Epidermal melanocyte (primary cell): ENCODE measurements around the gene PLCB3.
A peak's percentile ranks its signal among the peaks of the same experiment; 100 is the strongest.
"Not testable (repeated sequence)": the region's sequence is repeated elsewhere in the genome, so short reads cannot be mapped to it uniquely, and the experiment has no call there.

Experiments used
- DNase-seq: peaks from one replicate; pipeline ENCODE4 v3.0.0; 2011; ENCODE audit warnings: low spot score; ENCODE audit not compliant: insufficient read length

PLCB3 gene

DNA sequence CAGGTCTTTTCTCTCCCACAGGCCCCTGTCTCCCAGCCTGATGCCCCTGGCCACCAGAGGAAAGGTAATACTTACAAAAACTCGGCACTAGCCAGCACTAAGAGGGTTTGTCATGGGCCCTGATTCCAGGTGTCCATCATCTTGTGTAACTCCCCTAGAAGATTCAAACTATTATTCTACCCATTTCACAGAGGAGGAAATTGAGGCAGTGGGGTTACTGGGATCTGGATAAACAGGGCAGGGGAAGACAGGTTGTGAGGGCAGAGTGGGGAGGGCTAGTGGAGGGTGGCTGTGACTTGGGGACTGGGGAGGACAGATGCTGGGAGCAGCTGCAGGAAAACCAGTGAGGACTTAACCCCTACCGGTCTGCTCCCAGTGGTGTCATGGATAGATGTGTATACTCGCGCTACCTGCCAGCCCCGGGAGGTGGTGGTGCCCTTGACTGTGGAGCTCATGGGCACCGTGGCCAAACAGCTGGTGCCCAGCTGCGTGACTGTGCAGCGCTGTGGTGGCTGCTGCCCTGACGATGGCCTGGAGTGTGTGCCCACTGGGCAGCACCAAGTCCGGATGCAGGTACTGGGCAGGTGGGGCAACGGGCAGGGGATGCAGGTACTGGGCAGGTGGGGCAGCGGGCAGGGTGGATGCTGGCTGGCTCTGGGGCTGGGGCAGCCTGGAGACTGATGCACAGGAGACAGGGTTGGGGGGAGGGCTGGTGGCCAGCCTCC is 15.7 kb upstream of the PLCB3 start:
- DNase-seq = no peak

DNA sequence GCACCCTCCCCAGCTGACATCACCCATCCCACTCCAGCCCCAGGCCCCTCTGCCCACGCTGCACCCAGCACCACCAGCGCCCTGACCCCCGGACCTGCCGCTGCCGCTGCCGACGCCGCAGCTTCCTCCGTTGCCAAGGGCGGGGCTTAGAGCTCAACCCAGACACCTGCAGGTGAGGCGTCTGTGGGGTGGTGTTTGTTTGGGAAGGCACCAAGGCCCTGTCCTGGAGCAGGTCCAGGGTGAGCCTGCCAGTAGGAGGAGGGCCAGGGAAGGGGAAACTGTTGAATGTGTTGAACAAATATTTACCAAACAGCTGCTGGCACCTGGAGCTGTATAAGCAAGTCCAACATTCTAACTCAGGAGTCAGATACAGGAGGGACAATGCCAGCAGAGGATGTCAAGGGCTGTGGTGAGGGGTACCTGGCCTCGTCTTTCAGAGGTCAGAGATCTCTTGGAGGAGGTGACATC is 13.8 kb upstream of the PLCB3 start:
- DNase-seq = no peak

DNA sequence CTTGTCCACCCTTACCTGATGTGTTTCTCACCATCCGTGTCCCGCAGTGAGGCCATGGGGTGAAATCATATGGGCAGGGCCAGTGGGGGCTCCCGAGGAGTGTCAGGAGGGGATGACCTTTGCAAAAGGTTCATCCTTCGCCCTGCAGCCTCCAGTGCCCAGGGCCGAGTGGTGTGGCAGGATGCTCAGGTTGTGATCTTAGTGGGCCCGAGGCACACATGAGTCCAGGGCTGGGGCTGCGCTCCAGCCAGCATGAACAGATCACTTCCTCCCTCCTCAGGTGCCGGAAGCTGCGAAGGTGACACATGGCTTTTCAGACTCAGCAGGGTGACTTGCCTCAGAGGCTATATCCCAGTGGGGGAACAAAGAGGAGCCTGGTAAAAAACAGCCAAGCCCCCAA is 13.3 kb upstream of the PLCB3 start:
- DNase-seq = no peak

DNA sequence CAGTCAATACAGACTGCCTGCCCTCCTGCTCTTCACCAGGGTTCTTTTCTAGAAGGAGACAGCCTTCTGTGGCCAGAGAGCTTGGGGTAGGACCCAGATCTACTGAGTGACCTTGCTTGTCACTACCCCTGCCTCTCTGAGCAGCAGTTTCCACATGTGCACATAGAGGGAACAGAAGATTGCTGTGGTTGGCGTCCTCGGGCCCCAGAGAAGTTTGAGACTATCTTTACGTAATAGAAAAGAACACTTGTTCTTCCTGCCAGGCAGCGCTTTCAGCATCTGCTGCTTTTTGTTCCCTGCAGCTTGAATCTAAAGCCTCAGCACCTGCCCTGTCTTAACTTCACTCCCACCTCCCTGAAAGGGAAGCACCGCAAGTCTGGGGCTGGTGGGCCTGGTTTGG is 12.3 kb upstream of the PLCB3 start:
- DNase-seq = no peak

DNA sequence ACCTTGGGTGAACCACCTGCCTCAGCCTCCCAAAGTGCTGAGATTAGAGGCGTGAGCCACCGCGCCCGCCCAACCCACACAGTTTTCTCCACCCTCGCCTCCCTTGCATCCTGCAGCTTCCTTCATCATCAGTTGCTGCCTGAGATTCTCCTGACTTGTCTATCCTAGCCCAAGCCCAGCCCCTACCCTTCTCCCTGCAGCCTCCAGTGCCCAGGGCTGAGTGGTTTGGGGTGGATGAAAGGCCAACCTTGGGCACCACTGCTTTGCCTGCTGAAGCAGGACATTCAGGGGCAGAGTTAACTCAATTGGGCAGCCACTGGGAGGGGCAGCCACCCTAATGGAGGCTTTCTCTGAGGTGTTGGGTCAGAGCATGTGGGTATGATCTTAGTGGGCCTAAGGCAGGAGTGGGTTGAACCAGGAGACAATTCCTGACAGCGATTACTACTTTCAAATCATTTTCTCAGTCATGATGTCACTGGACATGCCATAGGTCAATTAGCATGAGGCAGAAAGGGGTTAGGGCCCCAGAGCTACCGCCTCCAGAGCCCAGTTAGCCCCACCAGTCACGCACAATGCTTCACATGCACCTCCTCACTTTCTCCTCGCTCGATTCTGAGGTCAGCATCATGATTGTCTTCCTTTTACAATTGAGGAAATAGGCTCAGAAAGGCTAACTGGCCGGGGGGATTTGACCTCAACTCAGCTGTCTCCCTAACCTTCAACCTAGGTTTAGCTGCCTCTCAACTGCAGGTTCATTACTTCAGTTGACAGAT is 11.5 kb upstream of the PLCB3 start:
- no peak for DNase-seq

DNA sequence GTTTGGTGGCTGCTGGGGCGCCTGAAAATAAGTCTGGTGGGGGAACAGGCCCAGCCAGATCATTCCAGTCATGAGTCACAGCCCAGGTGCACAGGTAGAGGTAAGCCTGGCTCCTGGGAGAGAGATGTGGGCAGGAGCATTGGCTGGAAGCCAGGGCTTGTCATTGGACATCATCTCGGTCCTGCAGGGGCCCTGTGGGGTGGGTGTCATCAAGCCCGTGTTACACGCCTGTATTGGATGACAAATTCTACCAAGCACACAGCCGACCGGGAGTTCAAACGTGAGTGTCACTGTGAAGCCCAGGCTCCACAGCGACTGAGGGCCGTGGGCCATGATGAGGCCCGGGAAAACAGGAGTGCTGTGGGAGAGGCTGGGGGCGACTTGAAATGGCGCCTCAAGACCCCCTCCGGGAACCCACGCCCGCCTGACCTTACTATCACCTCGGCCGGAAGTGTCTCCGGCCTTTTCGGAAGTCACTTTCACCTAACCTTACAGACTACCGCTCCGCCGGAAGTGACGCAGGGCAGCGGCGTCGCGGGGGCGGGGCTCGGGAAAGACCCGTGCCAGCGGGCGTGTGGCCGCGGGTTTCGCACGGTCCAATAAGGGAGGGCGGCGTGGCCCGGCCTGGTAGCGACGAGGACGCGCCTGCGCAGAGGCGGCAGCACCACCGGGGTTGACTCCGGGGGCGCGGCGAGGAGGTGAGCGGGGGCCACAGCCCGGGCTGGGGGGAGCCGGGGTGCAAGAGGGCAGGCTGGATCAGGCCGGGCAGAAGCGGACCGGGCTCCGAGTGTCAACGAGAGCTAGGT is 10.7 kb upstream of the PLCB3 start, which contains the start of gene FKBP2:
FKBP2 (plus strand) TSS at position 661 of the 806 bp plus-strand sequence. CDS start 1,293 bp downstream, outside the sequence.
- peak; percentile 97 for DNase-seq

DNA sequence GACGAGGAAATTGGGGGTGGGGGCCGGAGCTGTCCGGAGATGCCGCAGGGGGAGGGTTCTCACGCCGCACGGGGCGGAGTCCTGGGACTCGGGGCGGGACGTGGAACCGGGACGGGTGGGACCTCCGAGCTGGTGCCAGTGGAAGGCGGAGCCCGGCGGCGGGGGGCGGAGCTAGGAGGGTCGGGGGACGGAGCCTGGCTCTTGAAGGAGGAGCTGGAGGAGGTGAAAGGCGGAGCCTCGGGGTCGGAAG is 10.2 kb upstream of the PLCB3 start:
- DNase-seq = peak; percentile 94

DNA sequence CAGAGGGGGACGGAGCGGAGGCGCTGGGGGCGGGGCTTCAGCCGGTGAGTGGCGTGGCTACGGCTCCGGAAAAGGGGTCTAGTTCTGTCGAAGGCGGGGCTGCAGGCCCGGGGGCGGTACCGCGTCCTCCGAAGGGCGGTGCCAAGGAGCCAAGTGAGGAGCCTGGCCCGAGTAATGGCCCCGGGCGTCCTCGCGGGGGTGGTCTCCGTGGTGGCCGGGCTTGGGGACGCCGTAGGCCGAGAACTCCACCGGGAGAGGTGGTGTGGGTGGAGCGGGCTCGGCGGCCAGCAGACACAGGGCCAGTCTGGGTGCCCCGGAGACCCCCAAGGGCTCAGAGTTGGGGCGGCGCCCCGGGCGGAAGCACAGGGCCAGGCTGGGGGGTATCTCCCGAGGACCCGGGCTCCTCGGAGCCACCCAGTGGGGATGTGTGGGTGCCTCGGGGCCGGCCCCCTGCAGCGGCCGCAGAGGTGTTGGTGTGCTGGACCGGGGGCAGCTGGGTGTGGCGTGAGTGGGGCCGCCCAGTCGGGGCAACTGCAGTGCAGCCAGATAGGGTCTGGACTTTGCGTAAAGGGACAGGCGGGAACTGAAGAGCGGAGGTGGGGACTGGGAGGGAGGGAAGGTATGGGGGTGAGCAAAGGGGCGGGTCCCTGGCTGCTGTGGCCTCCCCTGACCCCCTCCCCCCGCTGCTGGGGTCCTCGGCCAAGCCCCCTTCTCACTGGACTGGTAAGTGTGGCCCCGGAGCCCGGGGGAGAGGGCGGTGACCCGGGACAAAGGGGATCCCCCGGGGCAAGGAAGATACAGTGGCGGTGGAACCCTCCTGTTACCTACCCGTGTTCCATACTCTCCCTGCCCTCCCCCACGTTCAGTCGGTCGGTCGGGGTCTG is 9.6 kb upstream of the PLCB3 start:
- no peak for DNase-seq

DNA sequence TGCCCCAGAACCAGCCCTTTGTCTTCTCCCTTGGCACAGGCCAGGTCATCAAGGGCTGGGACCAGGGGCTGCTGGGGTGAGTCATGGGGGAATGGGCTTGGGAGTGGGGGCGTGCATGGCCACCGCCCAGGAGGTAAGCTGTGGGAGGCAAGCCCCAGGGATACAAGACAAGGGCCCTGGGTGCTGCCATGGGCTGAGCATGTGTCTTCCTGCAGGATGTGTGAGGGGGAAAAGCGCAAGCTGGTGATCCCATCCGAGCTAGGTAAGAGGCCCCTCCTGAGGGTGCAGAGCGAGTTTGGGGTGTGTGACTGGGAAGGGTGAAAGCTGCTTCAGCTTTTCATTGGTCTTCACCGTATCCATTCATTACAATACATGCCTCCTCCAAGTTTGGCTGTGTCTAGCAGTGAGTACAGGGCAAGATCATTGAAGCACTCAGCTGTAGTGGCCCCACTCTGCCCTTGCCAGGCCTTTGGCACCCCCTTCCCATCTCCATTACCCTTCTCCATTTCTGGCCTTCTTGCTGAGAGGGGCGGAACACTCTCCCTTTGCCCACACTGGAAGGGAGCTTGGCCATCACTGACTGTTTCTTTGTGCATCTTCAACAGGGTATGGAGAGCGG is 8.0 kb upstream of the PLCB3 start:
- no peak for DNase-seq

DNA sequence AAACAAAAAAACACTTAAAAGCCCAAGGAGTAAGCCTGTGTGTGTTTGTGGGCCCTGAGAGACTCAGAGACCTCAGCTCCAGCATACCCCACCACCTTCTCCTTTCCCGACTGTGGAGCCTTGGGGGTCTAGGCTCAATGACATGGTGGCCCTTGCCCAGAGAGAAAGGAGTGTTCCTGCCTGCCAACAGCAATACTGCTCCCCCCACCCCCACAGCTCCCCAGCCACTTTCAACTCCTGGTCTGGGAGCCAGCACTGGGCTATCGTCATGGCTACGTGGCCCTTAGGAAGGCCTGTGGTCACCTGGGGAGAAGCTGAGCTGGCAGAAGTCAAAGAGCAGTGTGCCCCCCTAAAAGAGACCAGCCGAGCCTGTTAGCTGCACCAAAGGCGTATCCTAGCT is 7.2 kb upstream of the PLCB3 start:
- DNase-seq = no peak

DNA sequence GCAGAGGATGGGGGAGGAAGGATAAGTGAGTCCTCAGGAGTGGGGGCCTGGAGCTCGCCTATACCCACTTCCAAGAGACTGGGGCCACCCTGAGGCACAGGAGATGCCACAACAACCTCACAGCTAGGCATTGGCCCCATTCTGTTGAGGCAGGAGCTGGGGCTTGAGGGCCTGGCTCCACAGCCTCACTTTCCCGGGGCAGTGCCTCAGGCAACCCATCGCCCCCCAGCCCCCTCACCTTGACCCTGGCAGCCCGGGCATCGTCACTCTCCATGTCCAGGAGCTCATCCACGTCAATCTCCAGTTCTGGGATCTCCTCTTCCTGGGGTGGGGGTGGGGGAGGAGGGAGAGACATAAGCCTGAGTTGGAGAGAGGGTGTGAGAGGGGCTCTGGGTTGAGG is 6.4 kb upstream of the PLCB3 start:
- no peak for DNase-seq

DNA sequence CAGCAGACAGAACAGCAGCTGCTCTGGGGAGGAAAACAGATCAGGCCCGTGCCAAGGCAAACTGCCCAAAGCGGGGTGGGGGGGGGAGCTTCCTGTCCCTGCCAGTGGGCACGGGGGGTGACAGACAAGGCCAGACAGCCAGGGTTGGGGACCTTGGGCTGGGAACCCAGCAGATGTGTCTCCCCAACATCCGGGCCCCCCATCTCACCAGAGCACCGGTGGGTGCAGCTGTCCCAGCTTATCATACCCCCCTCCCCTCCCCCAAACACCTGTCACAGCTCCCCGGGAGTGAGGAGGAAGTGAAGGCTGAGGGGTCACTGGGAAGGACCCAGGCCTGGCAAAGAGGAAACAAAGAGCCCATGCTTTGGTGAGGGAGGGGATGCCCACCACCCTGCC is 5.9 kb upstream of the PLCB3 start:
- DNase-seq = no peak

DNA sequence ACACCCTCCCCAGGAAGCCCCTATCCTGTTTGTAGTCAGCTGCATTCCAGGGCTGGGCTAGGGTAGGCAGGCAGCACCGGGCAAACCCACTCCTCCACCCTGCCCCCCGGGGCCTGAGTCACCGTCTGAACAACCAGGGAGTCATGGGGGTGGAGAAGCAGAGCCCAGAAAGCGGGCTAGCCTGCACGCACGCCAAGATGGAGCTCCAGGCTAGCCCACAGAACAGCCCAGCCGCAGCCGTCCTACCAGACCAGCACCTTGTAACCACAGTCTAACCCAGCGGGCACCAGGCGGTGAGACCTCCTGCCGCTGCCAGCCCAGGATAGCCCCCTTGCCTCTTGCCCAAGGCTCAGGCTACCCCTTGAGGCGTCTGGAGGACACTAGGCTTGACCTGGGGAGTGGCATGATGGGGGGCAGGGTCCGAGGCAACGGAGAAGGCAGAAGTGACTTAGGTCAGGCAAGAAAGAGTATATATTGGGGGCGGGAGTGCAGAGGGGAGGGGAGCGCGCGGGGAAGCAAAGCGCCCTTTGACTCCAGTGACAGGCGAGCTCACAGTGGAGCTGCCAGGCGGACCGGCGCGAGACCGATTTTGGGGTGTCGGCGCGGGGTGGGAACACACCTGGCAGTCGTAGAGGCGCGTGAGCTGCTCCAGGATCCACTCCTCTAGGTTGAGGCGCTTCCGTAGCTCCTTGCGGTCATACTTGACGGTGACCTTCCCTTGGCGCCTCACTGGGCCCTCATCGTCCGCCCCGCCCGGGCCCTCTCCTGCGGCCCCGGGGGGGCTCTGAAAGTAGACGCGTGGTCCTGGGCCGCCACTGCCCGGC is 5.3 kb upstream of the PLCB3 start:
- no peak for DNase-seq

DNA sequence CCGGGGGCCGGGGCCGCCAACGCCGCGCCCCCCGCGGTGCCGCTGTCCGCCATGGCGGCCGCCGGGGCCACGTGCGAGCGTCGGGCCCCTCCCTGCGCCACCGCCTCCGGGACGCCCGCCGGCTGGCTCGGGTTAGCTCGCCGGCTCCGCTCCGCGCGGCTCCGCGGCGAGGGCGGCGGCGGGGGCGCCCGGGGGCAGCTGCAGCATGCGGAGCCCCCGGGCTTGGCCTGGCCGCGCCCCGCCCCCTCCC is 4.8 kb upstream of the PLCB3 start:
- DNase-seq = not testable (repeated sequence)

DNA sequence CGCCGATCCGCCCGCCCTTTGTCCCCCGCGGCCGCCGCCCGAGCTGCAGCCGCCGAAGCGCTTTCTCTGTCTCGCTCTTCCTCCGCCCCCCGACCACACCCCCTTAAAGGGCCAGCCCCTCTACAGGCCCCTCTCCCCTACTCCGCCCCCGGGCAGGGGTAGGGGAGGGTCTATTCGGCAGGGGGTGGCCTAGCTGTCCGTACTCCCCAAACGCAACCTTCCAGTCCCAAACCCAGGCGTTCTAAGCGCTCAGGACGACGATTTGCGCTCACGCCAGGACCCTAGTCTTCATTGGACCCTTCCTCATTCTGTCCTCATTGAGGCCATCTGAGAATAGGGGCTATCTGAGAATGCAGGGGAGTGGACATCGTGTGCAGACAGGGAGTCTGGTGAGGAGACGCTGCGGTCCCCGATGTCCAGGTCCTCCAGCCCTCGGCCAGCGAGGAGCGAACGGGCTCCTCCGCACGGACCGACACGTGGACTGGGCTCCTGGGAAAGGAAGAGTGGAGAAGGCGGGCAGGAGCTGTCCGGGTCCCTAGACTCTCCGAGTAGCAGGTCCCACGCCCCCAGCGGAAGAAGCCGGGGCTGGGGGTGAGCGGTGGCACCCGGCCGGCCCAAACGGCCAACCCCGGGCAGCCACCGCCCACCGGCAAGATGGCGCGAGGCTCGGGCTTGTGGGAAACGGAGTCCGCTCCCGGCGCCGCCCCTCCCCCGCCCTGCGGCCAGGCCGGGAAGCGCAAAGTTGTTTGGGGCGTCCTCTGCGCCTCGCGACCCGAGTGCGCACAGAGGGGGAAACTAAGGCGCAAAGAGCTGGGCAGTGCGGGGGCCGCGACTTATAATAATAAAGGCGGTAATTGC is 4.2 kb upstream of the PLCB3 start, which contains the start of gene PPP1R14B:
PPP1R14B (minus strand) TSS at position 73 of the 858 bp plus-strand sequence. CDS start 270 bp downstream, outside the sequence.
- peak; percentile 92 for DNase-seq

DNA sequence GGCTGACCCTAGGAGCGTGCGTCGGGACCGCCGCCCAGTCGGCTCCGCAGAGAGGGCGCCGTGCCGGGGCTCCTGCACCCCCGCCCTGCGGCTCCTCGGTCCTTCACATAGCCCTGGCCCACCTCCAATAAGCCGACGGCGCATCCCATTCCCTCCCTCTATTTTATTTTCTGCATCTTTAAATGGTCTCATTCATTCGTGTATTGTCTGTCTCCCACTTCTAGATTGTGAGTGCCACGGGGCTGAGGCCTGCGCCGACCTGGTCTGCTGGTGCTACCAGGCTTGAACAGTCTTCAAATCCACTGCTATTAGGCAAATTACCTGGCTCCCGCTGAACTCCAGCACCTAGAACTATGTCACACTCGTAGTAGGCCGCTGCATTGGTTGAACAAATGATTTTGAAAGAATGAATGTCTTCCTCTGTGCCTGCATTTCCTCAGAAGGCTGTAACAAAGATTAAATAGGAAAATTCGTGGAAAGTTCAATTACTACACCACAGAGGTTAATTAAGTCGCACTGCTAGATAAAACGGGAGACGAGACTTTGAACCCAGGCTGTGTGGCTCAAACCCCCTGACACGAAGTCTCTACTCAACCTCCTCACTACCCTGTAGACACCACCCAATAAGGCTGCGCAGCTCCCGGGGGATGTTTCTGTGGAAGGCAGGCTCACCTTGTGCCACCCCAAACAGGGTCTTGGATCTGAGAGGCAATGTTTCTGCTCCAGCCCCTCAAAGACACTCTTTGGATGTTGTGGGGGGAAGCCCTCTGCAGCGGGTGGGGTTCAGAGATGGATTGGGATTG is 3.4 kb upstream of the PLCB3 start:
- peak; percentile 55 for DNase-seq

DNA sequence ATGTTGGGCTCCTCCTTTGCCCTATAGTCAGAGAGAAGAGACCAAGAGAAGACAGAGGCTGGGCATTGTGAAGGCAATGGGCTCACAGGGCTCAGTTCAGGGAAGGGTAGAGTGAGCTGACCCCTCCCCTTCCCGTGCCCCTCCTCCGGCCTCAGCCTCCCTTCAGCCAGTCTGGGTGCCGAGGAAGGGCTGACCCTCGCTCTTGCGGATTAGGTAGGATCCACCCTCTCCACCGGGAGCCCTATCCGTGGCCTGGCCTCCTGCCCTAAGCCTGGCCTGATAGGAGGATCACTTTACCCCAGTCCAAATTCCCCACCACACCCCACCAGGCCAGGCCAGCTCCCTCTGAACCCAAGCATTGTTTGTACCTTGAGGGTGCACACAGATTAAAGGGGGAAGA is 2.8 kb upstream of the PLCB3 start:
- DNase-seq = no peak

DNA sequence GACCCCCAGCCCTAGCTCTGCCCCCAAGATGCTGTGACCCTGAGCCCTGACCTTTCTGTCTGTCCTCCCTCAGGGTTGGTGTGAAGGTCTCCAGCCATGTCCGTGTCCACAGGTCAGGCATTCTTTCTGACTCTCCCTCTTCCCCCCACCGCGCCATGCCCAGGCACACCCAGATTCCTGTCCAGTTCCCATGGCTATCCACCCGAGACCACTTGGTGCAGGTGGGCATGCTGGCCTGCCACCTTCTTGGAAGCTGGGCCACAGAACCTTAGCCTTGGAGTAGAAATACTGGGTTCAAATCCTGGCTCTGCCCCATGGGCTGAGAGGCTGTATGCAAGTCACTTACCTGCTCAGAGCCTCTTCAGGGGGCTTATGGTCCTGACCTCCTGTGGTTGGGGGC is 2.3 kb upstream of the PLCB3 start:
- DNase-seq = no peak
